ENCODE measurements around the gene ERFL.
"Not testable (repeated sequence)": the region's sequence is repeated elsewhere in the genome, so short reads cannot be mapped to it uniquely, and the experiment has no call there.

The ERFL gene

GRCh38 chr19:41914424-41914834 is 13.8 kb downstream of the ERFL start:
- in situ Hi-C loops (cut with MboI; ENCODE audit: low sequenced_read_pairs), result not testable (repeated sequence)

- in situ Hi-C loops (cut with MboI; ENCODE audit: low sequenced_read_pairs), result no loop called here
These were observed 14.5 kb downstream of the ERFL start for GRCh38 chr19:41913538-41914423.

- in situ Hi-C loops (cut with MboI; ENCODE audit: low sequenced_read_pairs), result no loop called here
These were observed 15.2 kb downstream of the ERFL start for GRCh38 chr19:41912899-41913537.

- in situ Hi-C loops (cut with MboI; ENCODE audit: low sequenced_read_pairs), result no loop called here
These were observed 16.1 kb downstream of the ERFL start for GRCh38 chr19:41911889-41912731.

GRCh38 chr19:41910992-41911888 is 17.0 kb downstream of the ERFL start:
- in situ Hi-C loops (cut with MboI; ENCODE audit: low sequenced_read_pairs), result no loop called here

GRCh38 chr19:41910240-41910991 is 17.8 kb downstream of the ERFL start:
- in situ Hi-C loops (cut with MboI; ENCODE audit: low sequenced_read_pairs), result no loop called here

GRCh38 chr19:41909706-41910105 is 18.5 kb downstream of the ERFL start:
- in situ Hi-C loops (cut with MboI; ENCODE audit: low sequenced_read_pairs), result no loop called here

GRCh38 chr19:41908724-41909464 is 19.4 kb downstream of the ERFL start:
- in situ Hi-C loops (cut with MboI; ENCODE audit: low sequenced_read_pairs), result no loop called here

- in situ Hi-C loops (cut with MboI; ENCODE audit: low sequenced_read_pairs), result no loop called here
These were observed 20.1 kb downstream of the ERFL start for GRCh38 chr19:41907994-41908615.

GRCh38 chr19:41906916-41907680 is 21.2 kb downstream of the ERFL start:
- in situ Hi-C loops (cut with MboI; ENCODE audit: low sequenced_read_pairs), result no loop called here

- in situ Hi-C loops (cut with MboI; ENCODE audit: low sequenced_read_pairs), result no loop called here
These were observed 22.0 kb downstream of the ERFL start for GRCh38 chr19:41906271-41906670.

- in situ Hi-C loops (cut with MboI; ENCODE audit: low sequenced_read_pairs), result no loop called here
These were observed 22.8 kb downstream of the ERFL start for GRCh38 chr19:41905273-41906002.

- in situ Hi-C loops (cut with MboI; ENCODE audit: low sequenced_read_pairs), result no loop called here
These were observed 24.0 kb downstream of the ERFL start for GRCh38 chr19:41904118-41904870.

- in situ Hi-C loops (cut with MboI; ENCODE audit: low sequenced_read_pairs), result no loop called here
These were observed 24.9 kb downstream of the ERFL start for GRCh38 chr19:41903193-41903953.

GRCh38 chr19:41902594-41902993 is 25.7 kb downstream of the ERFL start:
- in situ Hi-C loops (cut with MboI; ENCODE audit: low sequenced_read_pairs), result no loop called here

Measured in hTERT RPE-1 (cell line).